ENCODE results near the gene ZNF556. TPM values are rescaled to one million over a fixed set of nuclear protein-coding genes. Genes with fewer than 3 reads are reported as not detected.
"Not testable (repeated sequence)": the region's sequence is repeated elsewhere in the genome, so short reads cannot be mapped to it uniquely, and the experiment has no call there.

ZNF556 gene
- total RNA-seq, 1 donor from 2014 or later: not detected

- Mint-ChIP-seq H3K9me3 (ENCODE audit: unreplicated experiment) (peaks cover 13% of the 10 kb centered on the region), H3K27ac (ENCODE audit: unreplicated experiment) (no peak overlapping the region), H3K27me3 (ENCODE audit: unreplicated experiment) (peaks cover 5% of the 10 kb centered on the region), H3K36me3 (ENCODE audit: unreplicated experiment) (no peaks in the 10 kb centered on the region), H3K4me3 (ENCODE audit: unreplicated experiment) (no peak overlapping the region), H3K4me1 (ENCODE audit: low read depth, unreplicated experiment) (no peaks in the 10 kb centered on the region)
- no peak for DNase-seq
- no peak for TF ChIP-seq CTCF (IDR thresholded peaks at IDR 0.05; ENCODE audit: partially characterized antibody, unreplicated experiment)
Measured at GRCh38 chr19:2865334-2866100, 1.6 kb upstream of the ZNF556 start.

DNA sequence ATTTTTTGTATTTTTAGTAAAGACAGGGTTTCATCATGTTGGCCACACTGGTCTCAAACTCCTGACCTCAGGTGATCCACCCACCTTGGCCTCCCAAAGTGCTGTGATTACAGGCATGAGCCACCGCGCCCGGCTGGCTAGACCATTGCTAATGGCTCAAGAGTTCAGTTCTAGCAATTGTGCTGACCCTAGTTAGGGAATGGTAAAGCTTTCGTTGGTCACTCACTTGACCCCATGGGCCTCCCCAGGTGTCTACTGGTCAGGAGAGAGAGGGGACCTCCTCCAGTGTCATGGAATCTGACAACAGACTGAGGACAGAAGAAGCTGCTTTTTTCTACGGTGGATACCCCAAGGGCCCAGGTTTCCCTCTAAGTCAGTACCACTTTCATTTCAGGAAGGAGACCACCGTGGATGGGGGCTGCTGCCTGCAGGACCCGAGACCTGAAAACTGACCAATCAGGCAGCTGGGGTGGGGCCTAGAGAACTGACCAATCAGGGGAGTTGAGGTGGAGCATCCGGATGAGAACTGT is 575 bp upstream of the ZNF556 start:
- DNase-seq: no peak
- Mint-ChIP-seq H3K27ac (ENCODE audit: unreplicated experiment) (no peak overlapping the region), H3K36me3 (ENCODE audit: unreplicated experiment) (peaks cover 7% of the 10 kb centered on the region), H3K27me3 (ENCODE audit: unreplicated experiment) (peaks cover 5% of the 10 kb centered on the region), H3K9me3 (ENCODE audit: unreplicated experiment) (peaks cover 15% of the 10 kb centered on the region), H3K4me3 (ENCODE audit: unreplicated experiment) (no peak overlapping the region), H3K4me1 (ENCODE audit: low read depth, unreplicated experiment) (no peaks in the 10 kb centered on the region)
- TF ChIP-seq CTCF (IDR thresholded peaks at IDR 0.05; ENCODE audit: partially characterized antibody, unreplicated experiment): no peak

- H3K4me3 Mint-ChIP-seq (ENCODE audit: unreplicated experiment): no peak overlapping the region
- no peaks in the 10 kb centered on the region for H3K4me1 Mint-ChIP-seq (ENCODE audit: low read depth, unreplicated experiment)
- peaks cover 9% of the 10 kb centered on the region for H3K36me3 Mint-ChIP-seq (ENCODE audit: unreplicated experiment)
- TF ChIP-seq CTCF (IDR thresholded peaks at IDR 0.05; ENCODE audit: partially characterized antibody, unreplicated experiment): no peak
- peaks cover 3% of the 10 kb centered on the region for H3K27me3 Mint-ChIP-seq (ENCODE audit: unreplicated experiment)
- H3K9me3 Mint-ChIP-seq (ENCODE audit: unreplicated experiment): peaks cover 6% of the 10 kb centered on the region
- no peak overlapping the region for H3K27ac Mint-ChIP-seq (ENCODE audit: unreplicated experiment)
- DNase-seq: no peak
Measured at GRCh38 chr19:2869618-2870017, 2.5 kb downstream of the ZNF556 start.

DNA sequence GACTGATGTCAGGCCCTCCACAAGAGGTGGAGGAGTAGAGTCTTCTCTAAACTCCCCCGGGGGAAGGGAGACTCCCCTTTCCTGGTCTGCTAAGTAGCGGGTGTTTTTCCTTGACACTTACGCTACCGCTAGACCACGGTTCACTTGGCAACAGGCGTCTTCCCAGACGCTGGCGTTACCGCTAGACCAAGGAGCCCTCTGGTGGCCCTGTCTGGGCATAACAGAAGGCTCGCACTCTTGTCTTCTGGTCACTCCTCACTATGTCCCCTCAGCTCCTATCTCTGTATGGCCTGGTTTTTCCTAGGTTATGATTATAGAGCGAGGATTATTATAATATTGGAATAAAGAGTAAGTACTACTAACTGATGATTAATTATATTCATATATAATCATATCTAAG is 5.0 kb downstream of the ZNF556 start:
- H3K27me3 Mint-ChIP-seq (ENCODE audit: unreplicated experiment); H3K36me3 Mint-ChIP-seq (ENCODE audit: unreplicated experiment); H3K4me3 Mint-ChIP-seq (ENCODE audit: unreplicated experiment); H3K9me3 Mint-ChIP-seq (ENCODE audit: unreplicated experiment); DNase-seq; H3K27ac Mint-ChIP-seq (ENCODE audit: unreplicated experiment); H3K4me1 Mint-ChIP-seq (ENCODE audit: low read depth, unreplicated experiment): not testable (repeated sequence)

DNA sequence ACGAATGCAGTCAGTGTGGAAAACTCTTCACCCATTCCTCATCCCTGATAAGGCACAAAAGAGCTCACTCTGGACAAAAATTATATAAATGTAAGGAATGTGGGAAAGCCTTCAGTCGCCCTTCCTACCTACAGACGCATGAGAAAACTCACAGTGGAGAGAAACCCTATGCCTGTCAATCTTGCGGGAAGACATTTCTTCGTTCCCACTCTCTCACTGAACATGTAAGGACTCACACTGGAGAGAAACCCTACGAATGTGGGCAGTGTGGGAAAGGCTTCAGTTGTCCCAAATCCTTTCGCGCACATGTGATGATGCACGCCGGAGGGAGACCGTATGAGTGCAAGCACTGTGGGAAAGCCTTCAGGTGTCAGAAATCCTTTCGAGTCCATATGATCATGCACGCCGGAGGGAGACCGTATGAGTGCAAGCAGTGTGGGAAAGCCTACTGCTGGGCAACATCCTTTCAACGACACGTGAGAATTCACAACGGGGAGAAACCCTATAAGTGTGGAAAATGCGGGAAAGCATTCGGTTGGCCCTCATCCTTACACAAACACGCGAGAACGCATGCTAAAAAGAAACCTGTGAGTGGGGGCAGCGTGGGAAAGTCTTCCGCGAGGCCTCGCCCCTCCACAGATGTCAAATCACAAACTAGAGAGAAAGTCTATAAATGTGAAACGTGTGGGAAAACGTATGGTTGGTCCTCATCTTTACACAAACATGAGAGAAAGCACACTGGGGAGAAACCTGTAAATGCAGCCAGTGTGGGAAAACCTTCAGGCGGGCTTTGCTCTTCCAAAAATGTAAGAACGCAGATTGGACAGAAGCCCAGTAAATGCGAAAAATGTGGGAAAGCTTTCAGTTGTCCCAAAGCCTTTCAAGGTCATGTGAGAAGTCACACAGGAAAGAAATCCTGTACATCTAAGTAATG is 10.5 kb downstream of the ZNF556 start:
- peaks cover 4% of the 10 kb centered on the region for H3K9me3 Mint-ChIP-seq (ENCODE audit: unreplicated experiment)
- H3K27ac Mint-ChIP-seq (ENCODE audit: unreplicated experiment): no peak overlapping the region
- H3K4me1 Mint-ChIP-seq (ENCODE audit: low read depth, unreplicated experiment): no peaks in the 10 kb centered on the region
- no peak for TF ChIP-seq CTCF (IDR thresholded peaks at IDR 0.05; ENCODE audit: partially characterized antibody, unreplicated experiment)
- no peaks in the 10 kb centered on the region for H3K36me3 Mint-ChIP-seq (ENCODE audit: unreplicated experiment)
- no peak overlapping the region for H3K4me3 Mint-ChIP-seq (ENCODE audit: unreplicated experiment)
- no peaks in the 10 kb centered on the region for H3K27me3 Mint-ChIP-seq (ENCODE audit: unreplicated experiment)
- no peak for DNase-seq

Data from glutamatergic neuron (in vitro differentiated cells).